NCI-H146 (cell line): ENCODE results near the gene STX18.

Source experiments
- DNase-seq: peaks from one replicate; lab custom pipeline; 2025; lab: John Stamatoyannopoulos, UW

The STX18 gene

GRCh38 chr4:4377732-4378460, 164.0 kb downstream of the STX18 start:
- DNase-seq, result no peak

- DNase-seq, result no peak
Measured at GRCh38 chr4:4377191-4377590, 164.7 kb downstream of the STX18 start.

GRCh38 chr4:4376074-4376473, 165.8 kb downstream of the STX18 start:
- no peak for DNase-seq

- DNase-seq, result no peak
Measured at GRCh38 chr4:4374388-4375098, 167.3 kb downstream of the STX18 start.
